ENCODE results near the gene MAZ.

MAZ gene

DNA sequence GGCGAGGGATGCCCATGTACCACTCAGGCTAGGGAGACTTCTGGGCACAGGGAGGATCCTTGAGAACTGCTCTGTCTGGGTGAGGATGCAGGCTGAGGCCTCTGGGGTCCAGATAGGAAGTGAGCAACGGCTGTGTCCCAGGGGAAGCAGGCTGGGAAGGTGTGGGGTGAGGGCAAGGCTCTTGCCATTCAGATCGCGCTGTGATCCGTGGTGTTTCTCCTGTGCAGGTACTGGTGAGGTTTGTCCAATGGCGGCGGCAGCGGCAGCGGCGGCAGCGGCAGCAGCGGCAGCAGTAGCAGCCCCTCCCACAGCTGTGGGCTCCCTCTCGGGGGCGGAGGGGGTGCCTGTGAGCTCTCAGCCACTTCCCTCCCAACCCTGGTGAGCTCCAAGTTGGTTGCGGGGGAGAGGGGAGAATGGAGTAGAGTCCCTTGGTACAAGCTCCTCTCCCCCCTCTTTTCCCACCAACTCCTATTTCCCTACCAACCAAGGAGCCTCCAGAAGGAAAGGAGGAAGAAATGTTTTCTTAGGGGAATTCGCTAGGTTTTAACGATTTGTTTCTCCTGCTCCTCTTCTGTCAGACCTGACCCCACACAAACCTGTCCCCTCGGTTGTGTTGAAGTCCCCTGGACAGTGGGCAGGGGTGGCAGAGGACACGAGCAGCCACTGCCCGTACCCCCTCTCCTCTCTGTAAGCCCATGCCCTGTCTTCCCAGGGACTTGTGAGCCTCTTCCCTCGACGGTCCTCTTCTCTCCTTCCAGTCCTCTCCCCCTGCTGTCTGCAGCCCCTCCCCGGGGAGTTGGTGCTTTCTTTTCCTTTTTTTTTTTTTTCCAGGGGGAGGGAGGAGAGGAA is 3.7 kb downstream of the MAZ start:
- Histone ChIP-seq H3K4me3 (replicated peaks; ENCODE audit: insufficient read depth, low read length) (peak overlapping the region; percentile 56), H3K27ac (replicated peaks) (0 out of 2 replicates have a peak overlapping the region, but pooled peaks have one; percentile 24), H3K27me3 (ENCODE audit: insufficient read depth, poor library complexity, severe bottlenecking) (no peaks in the 10 kb centered on the region)
- peak in 1 of 2 experiments; percentile 64 for DNase-seq (ENCODE audit: low read depth in 1 of 2, low spot score in 1 of 2)
- TF ChIP-seq SPI1 (IDR thresholded peaks at IDR 0.05; ENCODE audit: borderline replicate concordance, low read depth) (peak; percentile 60), CTCF (IDR thresholded peaks at IDR 0.05; ENCODE audit: insufficient read depth, low read length) (no peak), GABPA (IDR thresholded peaks at IDR 0.05; ENCODE audit: low read depth) (no peak), POLR2AphosphoS5 (IDR thresholded peaks at IDR 0.05; ENCODE audit: low read depth) (peak; percentile 13; the same call in 1 of the 2 replicates)
- TF ChIP-seq, protein P1, sequence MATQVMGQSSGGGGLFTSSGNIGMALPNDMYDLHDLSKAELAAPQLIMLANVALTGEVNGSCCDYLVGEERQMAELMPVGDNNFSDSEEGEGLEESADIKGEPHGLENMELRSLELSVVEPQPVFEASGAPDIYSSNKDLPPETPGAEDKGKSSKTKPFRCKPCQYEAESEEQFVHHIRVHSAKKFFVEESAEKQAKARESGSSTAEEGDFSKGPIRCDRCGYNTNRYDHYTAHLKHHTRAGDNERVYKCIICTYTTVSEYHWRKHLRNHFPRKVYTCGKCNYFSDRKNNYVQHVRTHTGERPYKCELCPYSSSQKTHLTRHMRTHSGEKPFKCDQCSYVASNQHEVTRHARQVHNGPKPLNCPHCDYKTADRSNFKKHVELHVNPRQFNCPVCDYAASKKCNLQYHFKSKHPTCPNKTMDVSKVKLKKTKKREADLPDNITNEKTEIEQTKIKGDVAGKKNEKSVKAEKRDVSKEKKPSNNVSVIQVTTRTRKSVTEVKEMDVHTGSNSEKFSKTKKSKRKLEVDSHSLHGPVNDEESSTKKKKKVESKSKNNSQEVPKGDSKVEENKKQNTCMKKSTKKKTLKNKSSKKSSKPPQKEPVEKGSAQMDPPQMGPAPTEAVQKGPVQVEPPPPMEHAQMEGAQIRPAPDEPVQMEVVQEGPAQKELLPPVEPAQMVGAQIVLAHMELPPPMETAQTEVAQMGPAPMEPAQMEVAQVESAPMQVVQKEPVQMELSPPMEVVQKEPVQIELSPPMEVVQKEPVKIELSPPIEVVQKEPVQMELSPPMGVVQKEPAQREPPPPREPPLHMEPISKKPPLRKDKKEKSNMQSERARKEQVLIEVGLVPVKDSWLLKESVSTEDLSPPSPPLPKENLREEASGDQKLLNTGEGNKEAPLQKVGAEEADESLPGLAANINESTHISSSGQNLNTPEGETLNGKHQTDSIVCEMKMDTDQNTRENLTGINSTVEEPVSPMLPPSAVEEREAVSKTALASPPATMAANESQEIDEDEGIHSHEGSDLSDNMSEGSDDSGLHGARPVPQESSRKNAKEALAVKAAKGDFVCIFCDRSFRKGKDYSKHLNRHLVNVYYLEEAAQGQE (IDR thresholded peaks at IDR 0.05; ENCODE audit: insufficient replicate concordance, low read depth), result no peak

DNA sequence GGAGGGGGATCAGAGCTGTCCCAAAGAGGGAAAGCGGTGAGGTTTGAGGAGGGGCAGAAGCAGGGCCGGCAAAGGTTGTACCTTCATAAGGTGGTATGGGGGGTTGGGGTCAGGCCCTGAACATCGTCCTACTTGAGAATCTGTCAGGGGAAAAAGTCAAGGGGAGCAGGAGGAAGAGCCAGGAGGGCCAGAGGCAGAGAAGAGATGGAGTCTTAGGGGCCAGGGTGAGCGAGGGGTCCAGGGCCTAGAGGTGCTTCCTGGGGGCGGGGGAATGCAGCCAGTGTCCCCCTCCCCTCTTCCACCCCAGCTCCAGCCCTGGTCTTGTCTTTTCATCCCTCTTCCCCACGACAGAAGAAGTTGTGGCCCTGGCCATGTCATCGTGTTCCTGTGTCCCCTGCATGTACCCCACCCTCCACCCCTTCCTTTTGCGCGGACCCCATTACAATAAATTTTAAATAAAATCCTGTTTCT is 4.4 kb downstream of the MAZ start:
- no peaks in the 10 kb centered on the region for H3K27me3 ChIP-seq (ENCODE audit: insufficient read depth, poor library complexity, severe bottlenecking)
- H3K4me3 ChIP-seq (replicated peaks; ENCODE audit: insufficient read depth, low read length), result no peak overlapping the region
- no peak for TF ChIP-seq POLR2AphosphoS5 (IDR thresholded peaks at IDR 0.05; ENCODE audit: low read depth)
- no peak for TF ChIP-seq GABPA (IDR thresholded peaks at IDR 0.05; ENCODE audit: low read depth)
- no peak for TF ChIP-seq CTCF (IDR thresholded peaks at IDR 0.05; ENCODE audit: insufficient read depth, low read length)
- TF ChIP-seq SPI1 (IDR thresholded peaks at IDR 0.05; ENCODE audit: borderline replicate concordance, low read depth), result no peak
- TF ChIP-seq, protein P1 (IDR thresholded peaks at IDR 0.05; ENCODE audit: insufficient replicate concordance, low read depth), result no peak
- DNase-seq (ENCODE audit: low read depth in 1 of 2, low spot score in 1 of 2), result no peak
- no peak overlapping the region for H3K27ac ChIP-seq (replicated peaks)

DNA sequence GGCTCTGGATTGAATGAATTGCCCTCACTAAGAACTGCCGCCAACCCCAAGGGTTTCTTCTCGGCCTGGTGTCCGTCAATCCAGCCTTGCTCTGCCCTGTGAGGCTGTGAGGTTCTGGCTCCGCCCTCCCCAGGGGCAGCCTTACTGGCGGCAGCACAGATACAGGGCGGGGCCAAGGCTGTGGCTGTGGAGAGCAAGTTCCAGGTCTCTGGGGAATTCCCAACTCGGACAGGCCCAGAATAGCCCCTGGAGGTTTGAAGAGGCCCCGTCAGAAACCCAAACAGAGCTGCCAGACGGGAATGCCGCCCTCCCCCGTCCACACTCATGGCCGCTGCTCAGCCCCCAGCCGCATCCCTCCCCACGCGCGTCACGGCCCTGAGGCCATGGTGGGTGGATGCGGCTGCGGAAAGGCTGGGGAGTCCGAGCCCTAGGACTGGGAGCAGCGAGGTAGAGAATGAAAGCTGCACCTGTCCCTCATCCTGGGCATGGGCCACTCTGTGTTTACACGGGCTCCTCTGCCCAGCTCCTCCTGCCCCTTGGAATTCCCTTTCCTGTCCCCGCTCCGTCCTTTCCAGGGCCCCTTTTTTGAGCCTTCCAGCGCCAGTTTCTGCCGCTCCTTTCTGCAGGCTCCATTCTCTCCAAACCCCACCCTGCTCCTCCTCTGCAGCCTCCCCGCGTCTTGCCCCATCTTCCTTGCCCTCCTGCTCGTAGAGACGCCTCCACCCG is 5.0 kb downstream of the MAZ start:
- H3K27ac ChIP-seq (replicated peaks), result no peak overlapping the region
- peak overlapping the region; percentile 9; the same call in 1 of the 2 replicates for H3K4me3 ChIP-seq (replicated peaks; ENCODE audit: insufficient read depth, low read length)
- DNase-seq (ENCODE audit: low read depth in 1 of 2, low spot score in 1 of 2), result peak; percentile 56 to 89
- no peak for TF ChIP-seq CTCF (IDR thresholded peaks at IDR 0.05; ENCODE audit: insufficient read depth, low read length)
- TF ChIP-seq POLR2AphosphoS5 (IDR thresholded peaks at IDR 0.05; ENCODE audit: low read depth), result peak; percentile 91
- H3K27me3 ChIP-seq (ENCODE audit: insufficient read depth, poor library complexity, severe bottlenecking), result no peaks in the 10 kb centered on the region

Measured in HL-60 (cell line).